ENCODE data around the gene FAM228B.
A peak's percentile ranks its signal among the peaks of the same experiment; 100 is the strongest.

DNA sequence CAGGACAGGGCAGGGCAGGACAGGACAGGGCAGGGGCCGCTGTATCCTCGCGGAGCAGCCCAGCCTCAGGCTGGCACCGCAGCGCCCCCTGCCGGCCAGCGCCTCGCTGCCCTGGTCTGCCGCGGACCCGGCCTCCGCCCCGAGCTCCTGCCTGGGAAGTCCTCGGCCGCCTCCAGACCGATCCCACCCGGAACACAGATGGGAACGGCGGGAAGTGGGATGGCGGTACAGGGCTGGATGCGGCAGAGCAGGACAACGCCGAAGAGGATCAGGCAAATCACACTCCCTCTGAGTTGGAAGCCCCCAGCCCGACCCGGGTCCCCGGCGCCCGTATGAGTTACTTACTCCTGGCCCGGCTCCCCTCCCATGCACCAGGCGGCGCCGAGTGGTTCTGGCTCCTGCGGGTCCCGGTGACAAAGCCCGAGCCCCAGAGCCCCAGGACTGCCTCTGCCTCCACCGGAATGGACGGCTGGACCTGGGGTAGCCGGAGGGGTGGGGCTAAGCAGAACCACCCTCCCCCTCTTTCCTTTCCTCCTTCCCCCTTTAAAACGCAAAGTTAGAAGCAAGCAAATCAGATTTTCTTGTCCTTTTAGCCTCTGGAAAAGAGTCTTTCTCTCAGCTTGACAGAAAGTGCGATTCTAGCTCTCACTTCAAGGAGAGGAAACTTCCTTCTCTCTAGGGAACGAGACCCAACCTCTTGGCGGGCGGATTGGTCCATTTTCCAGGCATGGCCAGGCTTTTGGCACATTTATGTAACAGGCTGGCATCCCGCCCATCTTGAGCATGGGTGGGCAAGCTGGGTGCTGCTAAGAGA, 38.7 kb upstream of the FAM228B start, which contains the start of gene TP53I3:
- TF ChIP-seq, protein P1, sequence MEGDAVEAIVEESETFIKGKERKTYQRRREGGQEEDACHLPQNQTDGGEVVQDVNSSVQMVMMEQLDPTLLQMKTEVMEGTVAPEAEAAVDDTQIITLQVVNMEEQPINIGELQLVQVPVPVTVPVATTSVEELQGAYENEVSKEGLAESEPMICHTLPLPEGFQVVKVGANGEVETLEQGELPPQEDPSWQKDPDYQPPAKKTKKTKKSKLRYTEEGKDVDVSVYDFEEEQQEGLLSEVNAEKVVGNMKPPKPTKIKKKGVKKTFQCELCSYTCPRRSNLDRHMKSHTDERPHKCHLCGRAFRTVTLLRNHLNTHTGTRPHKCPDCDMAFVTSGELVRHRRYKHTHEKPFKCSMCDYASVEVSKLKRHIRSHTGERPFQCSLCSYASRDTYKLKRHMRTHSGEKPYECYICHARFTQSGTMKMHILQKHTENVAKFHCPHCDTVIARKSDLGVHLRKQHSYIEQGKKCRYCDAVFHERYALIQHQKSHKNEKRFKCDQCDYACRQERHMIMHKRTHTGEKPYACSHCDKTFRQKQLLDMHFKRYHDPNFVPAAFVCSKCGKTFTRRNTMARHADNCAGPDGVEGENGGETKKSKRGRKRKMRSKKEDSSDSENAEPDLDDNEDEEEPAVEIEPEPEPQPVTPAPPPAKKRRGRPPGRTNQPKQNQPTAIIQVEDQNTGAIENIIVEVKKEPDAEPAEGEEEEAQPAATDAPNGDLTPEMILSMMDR (IDR thresholded peaks at IDR 0.05; ENCODE audit: poor library complexity) = peak; percentile 98
- no peak for TF ChIP-seq EZH2 (IDR thresholded peaks at IDR 0.05; ENCODE audit: borderline replicate concordance)
